ENCODE data around the gene ZNF784. TPM values are rescaled to one million over a fixed set of nuclear protein-coding genes. Genes with fewer than 3 reads are reported as not detected.

ZNF784 gene
- total and polyA plus RNA-seq, 9 of the 15 experiments (the other 6 are each of a cell fraction or from before 2014, with no cell fraction given) = 0.14 to 6.1 (median 2.1) TPM

DNA sequence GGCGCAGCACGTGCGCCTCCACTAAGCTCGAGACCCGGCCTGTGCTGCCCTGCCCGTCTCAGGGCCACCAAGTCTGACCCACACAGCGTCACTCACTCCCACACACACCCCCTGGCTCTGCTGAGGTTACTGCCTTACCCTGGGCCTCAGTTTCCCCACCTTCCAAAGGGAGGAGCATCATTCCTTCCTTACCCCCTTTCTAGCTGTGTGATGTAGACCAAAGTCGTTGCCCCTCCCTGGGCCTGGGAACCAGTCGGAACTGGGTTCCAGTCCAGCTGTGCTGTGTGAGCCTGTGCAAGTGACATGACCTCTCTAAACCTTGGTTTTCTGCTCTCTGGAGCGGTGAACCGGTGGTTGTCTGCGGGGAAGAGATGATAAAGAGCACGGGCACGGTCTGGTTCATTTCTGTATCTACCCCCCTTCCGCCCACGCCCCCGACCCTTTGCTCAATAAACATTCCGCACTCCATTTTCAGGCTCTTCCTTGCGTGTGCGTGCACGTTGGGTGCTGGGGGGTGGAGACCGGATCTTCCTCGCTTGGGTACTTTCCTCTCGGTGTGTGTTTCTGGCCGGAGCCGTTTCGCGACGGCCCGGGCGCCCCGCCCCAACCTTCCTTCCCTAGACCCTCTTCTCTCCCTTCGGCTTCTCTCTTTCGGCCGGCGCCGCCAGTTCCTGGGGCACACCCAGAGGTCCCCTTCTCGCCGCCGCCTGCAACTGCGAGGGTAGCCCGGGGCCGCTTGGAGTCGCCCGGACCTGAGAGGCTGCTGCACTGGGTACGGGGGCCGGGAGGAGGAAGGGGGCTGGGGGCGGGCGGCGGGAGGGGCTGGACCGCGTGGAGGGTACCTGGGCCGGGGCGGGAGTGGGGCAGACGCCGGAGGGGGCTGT lies 18.9 kb upstream of the ZNF784 start, which contains the start of gene ZNF581 (continued):
- TF ChIP-seq, protein P1, sequence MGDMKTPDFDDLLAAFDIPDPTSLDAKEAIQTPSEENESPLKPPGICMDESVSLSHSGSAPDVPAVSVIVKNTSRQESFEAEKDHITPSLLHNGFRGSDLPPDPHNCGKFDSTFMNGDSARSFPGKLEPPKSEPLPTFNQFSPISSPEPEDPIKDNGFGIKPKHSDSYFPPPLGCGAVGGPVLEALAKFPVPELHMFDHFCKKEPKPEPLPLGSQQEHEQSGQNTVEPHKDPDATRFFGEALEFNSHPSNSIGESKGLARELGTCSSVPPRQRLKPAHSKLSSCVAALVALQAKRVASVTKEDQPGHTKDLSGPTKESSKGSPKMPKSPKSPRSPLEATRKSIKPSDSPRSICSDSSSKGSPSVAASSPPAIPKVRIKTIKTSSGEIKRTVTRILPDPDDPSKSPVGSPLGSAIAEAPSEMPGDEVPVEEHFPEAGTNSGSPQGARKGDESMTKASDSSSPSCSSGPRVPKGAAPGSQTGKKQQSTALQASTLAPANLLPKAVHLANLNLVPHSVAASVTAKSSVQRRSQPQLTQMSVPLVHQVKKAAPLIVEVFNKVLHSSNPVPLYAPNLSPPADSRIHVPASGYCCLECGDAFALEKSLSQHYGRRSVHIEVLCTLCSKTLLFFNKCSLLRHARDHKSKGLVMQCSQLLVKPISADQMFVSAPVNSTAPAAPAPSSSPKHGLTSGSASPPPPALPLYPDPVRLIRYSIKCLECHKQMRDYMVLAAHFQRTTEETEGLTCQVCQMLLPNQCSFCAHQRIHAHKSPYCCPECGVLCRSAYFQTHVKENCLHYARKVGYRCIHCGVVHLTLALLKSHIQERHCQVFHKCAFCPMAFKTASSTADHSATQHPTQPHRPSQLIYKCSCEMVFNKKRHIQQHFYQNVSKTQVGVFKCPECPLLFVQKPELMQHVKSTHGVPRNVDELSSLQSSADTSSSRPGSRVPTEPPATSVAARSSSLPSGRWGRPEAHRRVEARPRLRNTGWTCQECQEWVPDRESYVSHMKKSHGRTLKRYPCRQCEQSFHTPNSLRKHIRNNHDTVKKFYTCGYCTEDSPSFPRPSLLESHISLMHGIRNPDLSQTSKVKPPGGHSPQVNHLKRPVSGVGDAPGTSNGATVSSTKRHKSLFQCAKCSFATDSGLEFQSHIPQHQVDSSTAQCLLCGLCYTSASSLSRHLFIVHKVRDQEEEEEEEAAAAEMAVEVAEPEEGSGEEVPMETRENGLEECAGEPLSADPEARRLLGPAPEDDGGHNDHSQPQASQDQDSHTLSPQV (IDR thresholded peaks at IDR 0.05) = no peak
- TF ChIP-seq CSDE1 (IDR thresholded peaks at IDR 0.05) (no peak), PYGO2 (tag; IDR thresholded peaks at IDR 0.05) (no peak), FOXA1 (IDR thresholded peaks at IDR 0.05; ENCODE audit: borderline replicate concordance) (no peak), HNRNPK (IDR thresholded peaks at IDR 0.05; ENCODE audit: low read depth, low read length, poor library complexity, severe bottlenecking) (no peak), EZH2 (IDR thresholded peaks at IDR 0.05; ENCODE audit: borderline replicate concordance, low read depth, low read length) (no peak), PCBP2 (IDR thresholded peaks at IDR 0.05; ENCODE audit: low read depth, low read length, poor library complexity, severe bottlenecking) (no peak), WHSC1 (IDR thresholded peaks at IDR 0.05; ENCODE audit: low read length) (no peak), E4F1 (CRISPR knock-in tag; IDR thresholded peaks at IDR 0.05; ENCODE audit: borderline replicate concordance) (no peak), KAT8 (IDR thresholded peaks at IDR 0.05; ENCODE audit: low read depth) (no peak), U2AF2 (optimal IDR thresholded peaks at IDR 0.05; ENCODE audit: low read depth, low read length) (no peak), NFE2 (IDR thresholded peaks at IDR 0.05; ENCODE audit: low read depth) (no peak), ZNF696 (CRISPR knock-in tag; conservative IDR thresholded peaks at IDR 0.05) (no peak)
- TF ChIP-seq, protein P2, sequence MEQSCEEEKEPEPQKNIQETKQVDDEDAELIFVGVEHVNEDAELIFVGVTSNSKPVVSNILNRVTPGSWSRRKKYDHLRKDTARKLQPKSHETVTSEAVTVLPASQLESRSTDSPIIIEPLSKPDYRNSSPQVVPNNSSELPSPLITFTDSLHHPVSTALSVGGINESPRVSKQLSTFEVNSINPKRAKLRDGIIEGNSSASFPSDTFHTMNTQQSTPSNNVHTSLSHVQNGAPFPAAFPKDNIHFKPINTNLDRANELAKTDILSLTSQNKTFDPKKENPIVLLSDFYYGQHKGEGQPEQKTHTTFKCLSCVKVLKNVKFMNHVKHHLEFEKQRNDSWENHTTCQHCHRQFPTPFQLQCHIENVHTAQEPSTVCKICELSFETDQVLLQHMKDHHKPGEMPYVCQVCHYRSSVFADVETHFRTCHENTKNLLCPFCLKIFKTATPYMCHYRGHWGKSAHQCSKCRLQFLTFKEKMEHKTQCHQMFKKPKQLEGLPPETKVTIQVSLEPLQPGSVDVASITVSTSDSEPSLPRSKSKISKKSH (CRISPR knock-in tag; IDR thresholded peaks at IDR 0.05) = no peak

All from K562 (cell line).